ENCODE measurements around the gene SERPINI1.

GRCh38 chr3:167837466-167837865 lies 101.9 kb downstream of the SERPINI1 start:
- TF ChIP-seq CTCF (IDR thresholded peaks at IDR 0.05) (no peak), POLR2A (IDR thresholded peaks at IDR 0.05) (no peak)

Data from testis (tissue), 2 donors.